Forelimb muscle (tissue), 1 donor: Measurements from ENCODE around the gene PIK3CD. TPM values are rescaled to one million over a fixed set of nuclear protein-coding genes. Genes with fewer than 3 reads are reported as not detected.
"Not testable (repeated sequence)": the region's sequence is repeated elsewhere in the genome, so short reads cannot be mapped to it uniquely, and the experiment has no call there.

Experiments
- DNase-seq: peaks from one replicate; pipeline ENCODE4 v3.0.0-alpha.2; 2013; ENCODE audit warnings: low read depth
- polyA plus RNA-seq: library from polyadenylated mRNA; unstranded; fragments of 120-200 nt; gene quantifications from one replicate; pipeline ENCODE4 v1.2.1, GENCODE V29; 2013; ENCODE audit not compliant: insufficient read length

PIK3CD gene
- polyA plus RNA-seq, 1 donor = 1.9 TPM

GRCh38 chr1:9654051-9654833, 2.7 kb downstream of the PIK3CD start:
- DNase-seq = no peak

GRCh38 chr1:9654834-9655723, 3.5 kb downstream of the PIK3CD start:
- no peak for DNase-seq

- DNase-seq = no peak
Measured at GRCh38 chr1:9655836-9656235, 4.3 kb downstream of the PIK3CD start.

GRCh38 chr1:9657521-9658032, 6.0 kb downstream of the PIK3CD start:
- DNase-seq = no peak

- no peak for DNase-seq
Measured at GRCh38 chr1:9658199-9658598, 6.7 kb downstream of the PIK3CD start.

- no peak for DNase-seq
Measured at GRCh38 chr1:9659328-9659727, 7.8 kb downstream of the PIK3CD start.

- no peak for DNase-seq
Measured at GRCh38 chr1:9663257-9663656, 11.7 kb downstream of the PIK3CD start.

GRCh38 chr1:9665193-9665592, 13.7 kb downstream of the PIK3CD start:
- DNase-seq = no peak

- DNase-seq = no peak
Measured at GRCh38 chr1:9668080-9668479, 16.5 kb downstream of the PIK3CD start.

- DNase-seq = no peak
Measured at GRCh38 chr1:9670085-9670484, 18.6 kb downstream of the PIK3CD start.

- no peak for DNase-seq
Measured at GRCh38 chr1:9671377-9672140, 20.0 kb downstream of the PIK3CD start.

- no peak for DNase-seq
Measured at GRCh38 chr1:9672444-9672843, 20.9 kb downstream of the PIK3CD start.

- no peak for DNase-seq
Measured at GRCh38 chr1:9675393-9675792, 23.9 kb downstream of the PIK3CD start.

GRCh38 chr1:9676128-9676527, 24.6 kb downstream of the PIK3CD start:
- DNase-seq = not testable (repeated sequence)

- no peak for DNase-seq
Measured at GRCh38 chr1:9676815-9677393, 25.4 kb downstream of the PIK3CD start.

GRCh38 chr1:9680091-9680490, 28.6 kb downstream of the PIK3CD start:
- no peak for DNase-seq

- no peak for DNase-seq
Measured at GRCh38 chr1:9680828-9681227, 29.3 kb downstream of the PIK3CD start.

- DNase-seq = no peak
Measured at GRCh38 chr1:9684801-9685200, 33.3 kb downstream of the PIK3CD start.

- no peak for DNase-seq
Measured at GRCh38 chr1:9687120-9687873, 35.8 kb downstream of the PIK3CD start.

GRCh38 chr1:9687874-9688582, 36.5 kb downstream of the PIK3CD start:
- DNase-seq = no peak
